Measurements from ENCODE around the gene N4BP2L2.
A peak's percentile ranks its signal among the peaks of the same experiment; 100 is the strongest.
"Not testable (repeated sequence)": the region's sequence is repeated elsewhere in the genome, so short reads cannot be mapped to it uniquely, and the experiment has no call there.

The N4BP2L2 gene

GRCh38 chr13:32582281-32582680 lies 43.7 kb upstream of the N4BP2L2 start:
- no peak overlapping the region for H3K4me3 ChIP-seq (ENCODE audit: low read depth, low read length)
- no peak for TF ChIP-seq CTCF (IDR thresholded peaks at IDR 0.05; ENCODE audit: control insufficient read depth, extremely low read depth, insufficient read depth)

GRCh38 chr13:32581177-32581786 lies 42.7 kb upstream of the N4BP2L2 start:
- DNase-seq (ENCODE audit: low read depth): no peak

More at GRCh38 chr13:32582281-32582680, 43.7 kb upstream of the N4BP2L2 start:
- DNase-seq (ENCODE audit: low read depth): no peak

GRCh38 chr13:32577032-32577431 lies 38.4 kb upstream of the N4BP2L2 start:
- DNase-seq (ENCODE audit: low read depth): no peak
- TF ChIP-seq CTCF (IDR thresholded peaks at IDR 0.05; ENCODE audit: control insufficient read depth, extremely low read depth, insufficient read depth): no peak
- no peak overlapping the region for H3K4me3 ChIP-seq (ENCODE audit: low read depth, low read length)

More at GRCh38 chr13:32581177-32581786, 42.7 kb upstream of the N4BP2L2 start:
- no peak overlapping the region for H3K4me3 ChIP-seq (ENCODE audit: low read depth, low read length)
- TF ChIP-seq CTCF (IDR thresholded peaks at IDR 0.05; ENCODE audit: control insufficient read depth, extremely low read depth, insufficient read depth): peak; percentile 40; the same call in 1 of the 2 replicates

GRCh38 chr13:32575687-32576086 lies 37.1 kb upstream of the N4BP2L2 start:
- H3K4me3 ChIP-seq (ENCODE audit: low read depth, low read length); DNase-seq (ENCODE audit: low read depth): not testable (repeated sequence)

GRCh38 chr13:32560842-32561241 lies 22.2 kb upstream of the N4BP2L2 start:
- DNase-seq (ENCODE audit: low read depth); H3K4me3 ChIP-seq (ENCODE audit: low read depth, low read length): not testable (repeated sequence)

GRCh38 chr13:32555613-32556012 lies 17.0 kb upstream of the N4BP2L2 start:
- no peak for DNase-seq (ENCODE audit: low read depth)
- H3K4me3 ChIP-seq (ENCODE audit: low read depth, low read length): no peak overlapping the region
- no peak for TF ChIP-seq CTCF (IDR thresholded peaks at IDR 0.05; ENCODE audit: control insufficient read depth, extremely low read depth, insufficient read depth)

- TF ChIP-seq CTCF (IDR thresholded peaks at IDR 0.05; ENCODE audit: control insufficient read depth, extremely low read depth, insufficient read depth): no peak
- DNase-seq (ENCODE audit: low read depth): no peak
- no peak overlapping the region for H3K4me3 ChIP-seq (ENCODE audit: low read depth, low read length)
Measured at GRCh38 chr13:32553720-32554119, 15.1 kb upstream of the N4BP2L2 start.

- no peak for DNase-seq (ENCODE audit: low read depth)
- TF ChIP-seq CTCF (IDR thresholded peaks at IDR 0.05; ENCODE audit: control insufficient read depth, extremely low read depth, insufficient read depth): no peak
- H3K4me3 ChIP-seq (ENCODE audit: low read depth, low read length): no peak overlapping the region
Measured at GRCh38 chr13:32549788-32550187, 11.2 kb upstream of the N4BP2L2 start.
